ENCODE results near the gene RPL9.

- TF ChIP-seq CTCF (IDR thresholded peaks at IDR 0.05): no peak
- no peak for TF ChIP-seq POLR2A (IDR thresholded peaks at IDR 0.05)
These were observed 5.7 kb downstream of the RPL9 start for GRCh38 chr4:39452860-39453587.

Measured in esophagus squamous epithelium (tissue), 4 donors.